Hepatic stellate cell (primary cell): Measurements from ENCODE around the gene ZPBP.

ENCODE experiments used
- DNase-seq: peaks from one replicate; pipeline ENCODE4 v3.0.0; 2011; ENCODE audit warnings: low spot score

Gene ZPBP

GRCh38 chr7:50092579-50093491, at the start of gene ZPBP:
Gene ZPBP, minus strand, starts transcription at chr7:50093246. Its CDS starts 52 bp downstream, at chr7:50093194.
- no peak for DNase-seq

GRCh38 chr7:50142425-50143017, 49.5 kb upstream of the ZPBP start:
- no peak for DNase-seq

GRCh38 chr7:50141854-50142253, 48.8 kb upstream of the ZPBP start:
- DNase-seq = no peak

GRCh38 chr7:50141131-50141530, 48.1 kb upstream of the ZPBP start:
- DNase-seq = no peak

- DNase-seq = no peak
These were observed 47.6 kb upstream of the ZPBP start for GRCh38 chr7:50140688-50141087.

- DNase-seq = no peak
These were observed 45.1 kb upstream of the ZPBP start for GRCh38 chr7:50138101-50138500.

- no peak for DNase-seq
These were observed 32.7 kb upstream of the ZPBP start for GRCh38 chr7:50125766-50126165.

- DNase-seq = no peak
These were observed 28.2 kb upstream of the ZPBP start for GRCh38 chr7:50121286-50121685.

GRCh38 chr7:50119815-50120637, 27.0 kb upstream of the ZPBP start:
- DNase-seq = no peak

- DNase-seq = no peak
These were observed 19.2 kb upstream of the ZPBP start for GRCh38 chr7:50112250-50112649.

GRCh38 chr7:50101873-50102272, 8.8 kb upstream of the ZPBP start:
- DNase-seq = no peak

- no peak for DNase-seq
These were observed 2.6 kb upstream of the ZPBP start for GRCh38 chr7:50095634-50096033.

- DNase-seq = no peak
These were observed 4.5 kb downstream of the ZPBP start for GRCh38 chr7:50088463-50089129.

- DNase-seq = no peak
These were observed 7.7 kb downstream of the ZPBP start for GRCh38 chr7:50085344-50085743.

- no peak for DNase-seq
These were observed 20.0 kb downstream of the ZPBP start for GRCh38 chr7:50073093-50073492.

- no peak for DNase-seq
These were observed 23.4 kb downstream of the ZPBP start for GRCh38 chr7:50069613-50070012.

GRCh38 chr7:50068850-50069551, 24.0 kb downstream of the ZPBP start:
- no peak for DNase-seq

- no peak for DNase-seq
These were observed 25.0 kb downstream of the ZPBP start for GRCh38 chr7:50068026-50068425.

GRCh38 chr7:50062951-50063350, 30.1 kb downstream of the ZPBP start:
- no peak for DNase-seq

GRCh38 chr7:50056131-50056530, 36.9 kb downstream of the ZPBP start:
- no peak for DNase-seq

GRCh38 chr7:50047716-50048115, 45.3 kb downstream of the ZPBP start:
- no peak for DNase-seq
